Activated T-cell treated with anti-CD3 and anti-CD28 coated beads for 4 hours (primary cell): Measurements from ENCODE around the gene LRG1.
"Not testable (repeated sequence)": the region's sequence is repeated elsewhere in the genome, so short reads cannot be mapped to it uniquely, and the experiment has no call there.

Experiments
- DNase-seq: peaks from one replicate; pipeline ENCODE4 v3.0.0-alpha.2; 2020

The LRG1 gene

GRCh38 chr19:4575267-4576015 is 35.6 kb upstream of the LRG1 start:
- DNase-seq, result no peak

GRCh38 chr19:4573682-4574081 is 33.8 kb upstream of the LRG1 start:
- DNase-seq, result no peak

GRCh38 chr19:4571305-4571917 is 31.6 kb upstream of the LRG1 start:
- DNase-seq, result no peak

GRCh38 chr19:4570916-4571304 is 31.1 kb upstream of the LRG1 start:
- no peak for DNase-seq

GRCh38 chr19:4570402-4570801 is 30.6 kb upstream of the LRG1 start:
- DNase-seq, result no peak

GRCh38 chr19:4568886-4569285 is 29.1 kb upstream of the LRG1 start:
- no peak for DNase-seq

GRCh38 chr19:4567584-4568071 is 27.8 kb upstream of the LRG1 start:
- peak; percentile 55 for DNase-seq

- no peak for DNase-seq
These were observed 26.7 kb upstream of the LRG1 start for GRCh38 chr19:4566402-4567051.

GRCh38 chr19:4563562-4563961 is 23.7 kb upstream of the LRG1 start:
- not testable (repeated sequence) for DNase-seq

GRCh38 chr19:4562085-4562484 is 22.2 kb upstream of the LRG1 start:
- not testable (repeated sequence) for DNase-seq

GRCh38 chr19:4559569-4559968 is 19.7 kb upstream of the LRG1 start, which contains the start of gene SEMA6B:
TSS of gene SEMA6B (minus strand) at chr19:4559684. CDS start at chr19:4558457, 1,227 bp downstream.
- DNase-seq, result no peak

- DNase-seq, result peak; percentile 19
These were observed 18.4 kb upstream of the LRG1 start for GRCh38 chr19:4557971-4558941.

GRCh38 chr19:4557144-4557970 is 17.5 kb upstream of the LRG1 start:
- no peak for DNase-seq

- DNase-seq, result no peak
These were observed 16.8 kb upstream of the LRG1 start for GRCh38 chr19:4556597-4557127.

- no peak for DNase-seq
These were observed 16.1 kb upstream of the LRG1 start for GRCh38 chr19:4555657-4556561.

GRCh38 chr19:4554717-4555116 is 14.9 kb upstream of the LRG1 start:
- no peak for DNase-seq

GRCh38 chr19:4553775-4554174 is 13.9 kb upstream of the LRG1 start:
- no peak for DNase-seq

- DNase-seq, result no peak
These were observed 13.4 kb upstream of the LRG1 start for GRCh38 chr19:4553092-4553695.

- DNase-seq, result no peak
These were observed 12.6 kb upstream of the LRG1 start for GRCh38 chr19:4552525-4552819.

- no peak for DNase-seq
These were observed 10.7 kb upstream of the LRG1 start for GRCh38 chr19:4550479-4551050.
